Measurements from ENCODE around the gene MICAL2. TPM values are rescaled to one million over a fixed set of nuclear protein-coding genes. Genes with fewer than 3 reads are reported as not detected.
A peak's percentile ranks its signal among the peaks of the same experiment; 100 is the strongest.

Gene MICAL2
- total RNA-seq, 1 experiment from 2014 or later: 37.4 TPM

- Histone ChIP-seq H2AFZ (ENCODE audit: low read depth, low read length, poor library complexity, severe bottlenecking) (no peak overlapping the region), H3K4me3 (replicated peaks in 1 of 2; ENCODE audit: low read depth in 1 of 2, low read length in 2 of 2) (peak overlapping the region; percentile 52 to 75), H3K9me3 (ENCODE audit: control insufficient read depth in 1 of 2, insufficient read depth in 1 of 2, low read depth in 1 of 2, low read length in 2 of 2) (no peaks in the 10 kb centered on the region), H3K27me3 (ENCODE audit: insufficient read depth, low read length) (no peaks in the 10 kb centered on the region), H3K9ac (ENCODE audit: low read length) (peak overlapping the region; percentile 72), H3K9me2 (ENCODE audit: insufficient read depth) (no peaks in the 10 kb centered on the region), H3K79me2 (ENCODE audit: insufficient read depth, low read length) (peaks cover 13% of the 10 kb centered on the region; the same call in 1 of the 2 replicates), H3K4me2 (ENCODE audit: low read length) (peak overlapping the region; percentile 95), H3K4me1 (ENCODE audit: control insufficient read depth in 1 of 2, insufficient read depth in 2 of 2, low read length in 2 of 2) (peaks cover 12 to 24% of the 10 kb centered on the region in 2 experiments), H3K27ac (ENCODE audit: low read depth, low read length) (peak overlapping the region; percentile 21; the same call in 1 of the 2 replicates), H4K20me1 (ENCODE audit: insufficient read depth) (no peaks in the 10 kb centered on the region), H3K36me3 (ENCODE audit: control insufficient read depth in 1 of 2, insufficient read depth in 2 of 2, low read length in 2 of 2) (no peaks in the 10 kb centered on the region)
- TF ChIP-seq CBX3 (IDR thresholded peaks at IDR 0.05; ENCODE audit: low read depth): no peak
- no peak for TF ChIP-seq TCF7L2 (IDR thresholded peaks at IDR 0.05; ENCODE audit: borderline replicate concordance, extremely low read depth, insufficient read depth, insufficient read length)
- no peak for TF ChIP-seq MAX (IDR thresholded peaks at IDR 0.05)
- TF ChIP-seq RAD21 (IDR thresholded peaks at IDR 0.05; ENCODE audit: low read depth): no peak
- no peak for TF ChIP-seq EGR1 (IDR thresholded peaks at IDR 0.05; ENCODE audit: low read depth)
- no peak for TF ChIP-seq SIN3A (IDR thresholded peaks at IDR 0.05; ENCODE audit: low read depth)
- no peak for TF ChIP-seq SP1 (IDR thresholded peaks at IDR 0.05; ENCODE audit: low read depth)
- no peak for TF ChIP-seq ELF1 (IDR thresholded peaks at IDR 0.05; ENCODE audit: borderline replicate concordance, low read depth)
- no peak for TF ChIP-seq POLR2AphosphoS5 (IDR thresholded peaks at IDR 0.05; ENCODE audit: low read depth, low read length)
- TF ChIP-seq ZFX (IDR thresholded peaks at IDR 0.05): no peak; the same call in 1 of the 2 replicates
- ATAC-seq (peak; percentile 57), DNase-seq (ENCODE audit: low read depth, low spot score) (no peak)
- ChIA-PET POLR2A (interaction anchor here (1.2 to 1.5 kb wide), 3 partner anchors 8 to 16 kb away, joined by 3 to 4 read pairs (median 3); no protein-coding TSS in a partner anchor), RAD21 (ENCODE audit: low non-redundant PET in 1 of 2, low total read pairs in 2 of 2, uncharacterized antibody in 2 of 2, unreplicated experiment in 2 of 2) (no interaction called here), CTCF (interaction anchor here (1.5 kb wide), 1 partner anchor 23 kb away, joined by 4 read pairs; no protein-coding TSS in a partner anchor)
- no TSS peak for BruUV-seq (replicated peaks)
- intact Hi-C loops (cut with micrococcal nuclease): no loop called here
These were observed 541 bp downstream of the MICAL2 start for GRCh38 chr11:12110714-12111548.

Data from HCT116 (cell line).